Kidney epithelial cell (primary cell): ENCODE data around the gene REPS1. TPM values are rescaled to one million over a fixed set of nuclear protein-coding genes. Genes with fewer than 3 reads are reported as not detected.

Experiments
- DNase-seq: peaks from one replicate; pipeline ENCODE4 v3.0.0-alpha.2; 2010; ENCODE audit warnings: low read depth
- H3K27me3 ChIP-seq: 2 replicates; pipeline ENCODE4 v1.6.0; 2011; ENCODE audit warnings: low read length; ENCODE audit not compliant: control insufficient read depth, insufficient read depth
- H3K36me3 ChIP-seq: 2 replicates; pipeline ENCODE4 v1.5.1; 2011; ENCODE audit warnings: low read length; ENCODE audit not compliant: control insufficient read depth, insufficient read depth
- H3K4me3 ChIP-seq: 2 replicates; pipeline ENCODE4 v1.5.1; 2011; ENCODE audit warnings: low read depth, mild to moderate bottlenecking, control low read depth, low read length
- total RNA-seq: library from RNA; depleted of rRNA; stranded (reverse); fragments of >200 nt; gene quantifications from 2 replicates; pipeline ENCODE4 v1.2.3, GENCODE V29; 2015
- TF ChIP-seq, protein P1 (sequence below): IDR thresholded peaks from 2 replicates; pipeline ENCODE4 v1.5.1; 2011; ENCODE audit warnings: mild to moderate bottlenecking, moderate library complexity, low read length, control low read depth, inconsistent platforms; ENCODE audit not compliant: insufficient read depth, poor library complexity, severe bottlenecking

REPS1 gene
- total RNA-seq, 1 donor from 2014 or later = 40.7 TPM

DNA sequence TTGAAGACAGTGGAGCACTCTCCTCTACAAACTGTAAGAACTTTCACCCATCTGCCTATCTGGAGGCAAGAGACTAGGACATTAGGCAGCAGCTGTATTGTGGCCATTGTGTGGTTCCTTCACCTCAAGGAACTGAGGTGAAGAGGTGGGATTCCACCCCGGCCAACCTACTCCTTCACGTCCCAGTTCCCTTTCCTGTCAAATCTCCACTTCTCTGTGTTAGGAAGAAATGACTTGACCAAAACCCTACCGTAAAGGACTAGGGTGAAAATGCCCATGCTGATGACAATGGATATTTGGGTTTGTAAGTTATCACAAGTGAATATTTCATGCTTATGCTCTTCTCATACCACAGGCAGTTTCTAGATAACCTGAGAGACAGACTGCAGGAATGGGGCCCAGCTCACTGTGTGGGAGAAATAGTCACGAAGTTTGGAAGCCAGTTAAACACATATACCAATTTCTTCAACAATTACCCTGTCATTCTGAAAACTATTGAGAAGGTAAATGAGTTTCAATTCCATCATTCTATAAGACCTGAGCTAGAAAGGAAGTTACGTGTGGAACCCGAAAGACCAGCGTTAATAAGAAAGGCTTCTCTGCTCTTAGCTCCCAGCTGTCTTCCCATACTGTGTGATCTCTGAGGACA, 105.6 kb downstream of the REPS1 start:
- H3K36me3 ChIP-seq = no peaks in the 10 kb centered on the region
- TF ChIP-seq, protein P1, sequence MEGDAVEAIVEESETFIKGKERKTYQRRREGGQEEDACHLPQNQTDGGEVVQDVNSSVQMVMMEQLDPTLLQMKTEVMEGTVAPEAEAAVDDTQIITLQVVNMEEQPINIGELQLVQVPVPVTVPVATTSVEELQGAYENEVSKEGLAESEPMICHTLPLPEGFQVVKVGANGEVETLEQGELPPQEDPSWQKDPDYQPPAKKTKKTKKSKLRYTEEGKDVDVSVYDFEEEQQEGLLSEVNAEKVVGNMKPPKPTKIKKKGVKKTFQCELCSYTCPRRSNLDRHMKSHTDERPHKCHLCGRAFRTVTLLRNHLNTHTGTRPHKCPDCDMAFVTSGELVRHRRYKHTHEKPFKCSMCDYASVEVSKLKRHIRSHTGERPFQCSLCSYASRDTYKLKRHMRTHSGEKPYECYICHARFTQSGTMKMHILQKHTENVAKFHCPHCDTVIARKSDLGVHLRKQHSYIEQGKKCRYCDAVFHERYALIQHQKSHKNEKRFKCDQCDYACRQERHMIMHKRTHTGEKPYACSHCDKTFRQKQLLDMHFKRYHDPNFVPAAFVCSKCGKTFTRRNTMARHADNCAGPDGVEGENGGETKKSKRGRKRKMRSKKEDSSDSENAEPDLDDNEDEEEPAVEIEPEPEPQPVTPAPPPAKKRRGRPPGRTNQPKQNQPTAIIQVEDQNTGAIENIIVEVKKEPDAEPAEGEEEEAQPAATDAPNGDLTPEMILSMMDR = no peak
- DNase-seq = no peak
- H3K4me3 ChIP-seq = no peak overlapping the region
- H3K27me3 ChIP-seq = no peaks in the 10 kb centered on the region

DNA sequence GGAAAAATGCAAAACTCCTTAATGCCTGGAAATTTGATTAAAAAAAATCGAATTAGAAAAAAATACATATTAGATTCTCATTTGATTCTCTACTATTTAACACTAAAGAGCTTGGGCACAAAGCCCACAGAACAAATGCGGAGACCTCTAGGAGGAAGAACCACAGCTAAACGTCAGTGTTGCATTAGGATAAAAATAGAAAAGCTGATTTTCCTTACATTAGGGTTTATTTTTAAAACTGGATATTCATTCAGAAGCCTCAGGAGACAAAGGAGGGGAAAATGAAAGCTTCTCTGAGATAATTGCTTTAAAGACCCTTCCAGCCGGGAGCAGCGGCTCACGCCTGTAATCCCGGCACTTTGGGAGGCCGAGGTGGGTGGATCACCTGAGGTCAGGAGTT, 114.9 kb downstream of the REPS1 start:
- Histone ChIP-seq H3K36me3 (no peaks in the 10 kb centered on the region), H3K27me3 (no peaks in the 10 kb centered on the region), H3K4me3 (no peak overlapping the region)
- no peak for DNase-seq
- TF ChIP-seq, protein P1 = no peak

DNA sequence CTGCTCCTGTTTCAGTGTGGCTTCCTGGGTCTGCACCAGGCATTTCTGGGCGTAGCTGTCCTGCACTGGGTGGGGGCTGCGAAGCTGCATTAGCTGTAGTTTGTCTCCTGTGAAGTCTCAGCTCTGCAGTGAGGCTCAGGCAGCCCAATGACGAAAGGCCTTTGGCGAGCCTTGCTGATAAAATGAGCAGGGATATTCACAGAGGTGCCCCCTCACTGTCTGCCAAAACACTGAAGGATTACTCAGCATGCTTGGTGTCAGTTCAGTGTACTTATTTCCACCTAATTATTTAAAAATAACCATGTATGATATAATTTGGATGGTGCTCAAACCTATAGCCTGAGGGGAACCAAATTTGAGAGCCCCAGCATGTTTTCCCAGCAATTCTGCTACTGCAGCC, 118.7 kb downstream of the REPS1 start:
- no peak overlapping the region for H3K4me3 ChIP-seq
- H3K27me3 ChIP-seq = no peaks in the 10 kb centered on the region
- no peak for DNase-seq
- H3K36me3 ChIP-seq = no peaks in the 10 kb centered on the region
- TF ChIP-seq, protein P1 = no peak

DNA sequence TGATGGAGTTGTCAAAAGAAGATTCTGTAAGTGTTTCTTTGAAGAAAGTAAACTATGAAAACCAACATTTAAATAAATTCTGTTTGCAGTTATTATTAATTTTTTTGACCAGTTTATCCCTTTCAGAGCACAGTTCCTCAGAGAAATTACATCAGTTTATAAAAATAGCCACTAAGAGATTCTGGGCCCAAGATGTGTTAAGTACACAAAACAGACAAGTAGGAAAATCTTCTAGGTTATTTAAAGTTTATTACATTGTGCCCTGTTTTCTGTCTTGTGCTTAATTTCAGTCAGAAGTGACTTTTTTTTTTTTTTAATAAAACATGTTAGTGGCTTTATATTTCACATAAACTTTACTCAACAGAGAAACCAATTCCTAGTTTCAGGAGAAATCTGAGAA, 119.9 kb downstream of the REPS1 start:
- H3K4me3 ChIP-seq = no peak overlapping the region
- H3K36me3 ChIP-seq = no peaks in the 10 kb centered on the region
- DNase-seq = no peak
- H3K27me3 ChIP-seq = no peaks in the 10 kb centered on the region
- TF ChIP-seq, protein P1 = no peak

DNA sequence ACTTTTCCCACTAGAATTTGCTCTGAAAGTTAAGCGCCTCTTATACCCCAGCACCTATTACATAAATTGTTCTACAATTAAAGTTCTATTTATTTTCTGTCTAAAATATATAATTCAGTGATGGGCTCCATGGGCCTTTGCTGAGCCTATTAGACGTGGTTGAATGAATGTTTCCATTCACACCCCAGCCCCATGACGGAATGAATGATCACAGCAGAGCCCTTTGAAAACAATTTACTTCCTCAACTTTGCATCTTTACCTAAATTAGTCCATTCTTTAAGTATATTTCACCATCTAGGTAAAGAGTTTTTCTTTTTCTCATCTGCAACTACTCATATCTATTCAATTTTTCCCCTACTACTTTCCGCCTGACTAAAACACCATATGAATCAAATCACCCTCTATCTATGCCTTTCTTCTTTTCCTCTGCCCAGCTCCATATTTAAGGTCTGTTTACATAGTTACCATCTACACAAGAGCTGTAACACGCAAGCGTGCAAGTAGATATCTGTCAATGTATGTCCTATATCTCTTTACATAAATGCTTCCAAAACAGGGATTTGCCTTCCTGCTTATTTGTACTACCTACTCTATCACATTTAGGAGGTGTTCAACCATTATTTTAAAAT, 122.5 kb downstream of the REPS1 start:
- TF ChIP-seq, protein P1 = no peak
- Histone ChIP-seq H3K36me3 (no peaks in the 10 kb centered on the region), H3K27me3 (no peaks in the 10 kb centered on the region)

More for the DNA sequence above, 122.5 kb downstream of the REPS1 start:
- H3K4me3 ChIP-seq = no peak overlapping the region
- no peak for DNase-seq
